B cell (primary cell): ENCODE data around the gene DHX35.

ENCODE experiments used
- CTCF ChIP-seq: fragments of 200-600 bp; IDR thresholded peaks from one replicate; pipeline ENCODE4 v1.8.0; 2022; ENCODE audit warnings: antibody characterized with exemption, mild to moderate bottlenecking
- EZH2 ChIP-seq: IDR thresholded peaks from 2 replicates; pipeline ENCODE4 v1.6.1; 2012; ENCODE audit warnings: borderline replicate concordance, low read depth, mild to moderate bottlenecking, moderate library complexity, low read length; ENCODE audit not compliant: insufficient read depth, poor library complexity, severe bottlenecking

GRCh38 chr20:38918172-38918571, 44.0 kb upstream of the DHX35 start:
- TF ChIP-seq EZH2 (no peak), CTCF (no peak)
